WTC11 (cell line): Measurements from ENCODE around the gene PLCG2.

Source experiments
- JUN ChIP-seq: sonication (generic); formaldehyde crosslinking; IDR thresholded peaks from 2 replicates; pipeline ENCODE4 v1.8.0; 2023; ENCODE audit warnings: mild to moderate bottlenecking, missing genetic modification reagents
- STAT6 ChIP-seq: sonication (generic); formaldehyde crosslinking; conservative IDR thresholded peaks from 2 replicates; pipeline ENCODE4 v1.8.1; 2023; ENCODE audit warnings: mild to moderate bottlenecking, low read depth, missing genetic modification reagents, moderate library complexity
- TEAD4 ChIP-seq: sonication (generic); formaldehyde crosslinking; IDR thresholded peaks from 2 replicates; pipeline ENCODE4 v1.8.0; 2022; ENCODE audit warnings: mild to moderate bottlenecking, missing genetic modification reagents
- ZBTB21 ChIP-seq: sonication (generic); formaldehyde crosslinking; IDR thresholded peaks from 2 replicates; pipeline ENCODE4 v1.8.1; 2023; ENCODE audit warnings: mild to moderate bottlenecking, missing genetic modification reagents, borderline replicate concordance
- ZNF121 ChIP-seq: sonication (generic); formaldehyde crosslinking; IDR thresholded peaks from 2 replicates; pipeline ENCODE4 v1.8.0; 2023; ENCODE audit warnings: missing genetic modification reagents
- ZNF263 ChIP-seq: sonication (generic); formaldehyde crosslinking; IDR thresholded peaks from 2 replicates; pipeline ENCODE4 v1.8.1; 2022; ENCODE audit warnings: low read depth, mild to moderate bottlenecking, moderate library complexity, missing genetic modification reagents
- ZNF416 ChIP-seq: fragments of 250-450 bp; sonication (Bioruptor Pico); IDR thresholded peaks from 2 replicates; pipeline ENCODE4 v1.9.0; 2021; ENCODE audit warnings: mild to moderate bottlenecking, inconsistent platforms
- ZNF532 ChIP-seq: fragments of 250-450 bp; sonication (Bioruptor Pico); IDR thresholded peaks from 2 replicates; pipeline ENCODE4 v1.9.0; 2021; ENCODE audit warnings: mild to moderate bottlenecking, borderline replicate concordance
- TF ChIP-seq, protein P1 (sequence below): fragments of 200-600 bp; IDR thresholded peaks from 2 replicates; pipeline ENCODE4 v1.8.0; 2022; ENCODE audit warnings: antibody characterized with exemption
- TF ChIP-seq, protein P2 (sequence below): sonication (generic); formaldehyde crosslinking; IDR thresholded peaks from 2 replicates; pipeline ENCODE4 v1.8.0; 2022; ENCODE audit warnings: mild to moderate bottlenecking, missing genetic modification reagents

- TF ChIP-seq TEAD4 (CRISPR knock-in tag) (no peak), JUN (CRISPR knock-in tag) (no peak), ZBTB21 (CRISPR knock-in tag) (no peak), ZNF121 (CRISPR knock-in tag) (no peak), STAT6 (CRISPR knock-in tag) (no peak), ZNF532 (CRISPR knock-in tag) (no peak), ZNF416 (CRISPR knock-in tag) (no peak), ZNF263 (CRISPR knock-in tag) (no peak)
- TF ChIP-seq, protein P1, sequence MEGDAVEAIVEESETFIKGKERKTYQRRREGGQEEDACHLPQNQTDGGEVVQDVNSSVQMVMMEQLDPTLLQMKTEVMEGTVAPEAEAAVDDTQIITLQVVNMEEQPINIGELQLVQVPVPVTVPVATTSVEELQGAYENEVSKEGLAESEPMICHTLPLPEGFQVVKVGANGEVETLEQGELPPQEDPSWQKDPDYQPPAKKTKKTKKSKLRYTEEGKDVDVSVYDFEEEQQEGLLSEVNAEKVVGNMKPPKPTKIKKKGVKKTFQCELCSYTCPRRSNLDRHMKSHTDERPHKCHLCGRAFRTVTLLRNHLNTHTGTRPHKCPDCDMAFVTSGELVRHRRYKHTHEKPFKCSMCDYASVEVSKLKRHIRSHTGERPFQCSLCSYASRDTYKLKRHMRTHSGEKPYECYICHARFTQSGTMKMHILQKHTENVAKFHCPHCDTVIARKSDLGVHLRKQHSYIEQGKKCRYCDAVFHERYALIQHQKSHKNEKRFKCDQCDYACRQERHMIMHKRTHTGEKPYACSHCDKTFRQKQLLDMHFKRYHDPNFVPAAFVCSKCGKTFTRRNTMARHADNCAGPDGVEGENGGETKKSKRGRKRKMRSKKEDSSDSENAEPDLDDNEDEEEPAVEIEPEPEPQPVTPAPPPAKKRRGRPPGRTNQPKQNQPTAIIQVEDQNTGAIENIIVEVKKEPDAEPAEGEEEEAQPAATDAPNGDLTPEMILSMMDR, result no peak
- TF ChIP-seq, protein P2, sequence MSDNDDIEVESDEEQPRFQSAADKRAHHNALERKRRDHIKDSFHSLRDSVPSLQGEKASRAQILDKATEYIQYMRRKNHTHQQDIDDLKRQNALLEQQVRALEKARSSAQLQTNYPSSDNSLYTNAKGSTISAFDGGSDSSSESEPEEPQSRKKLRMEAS, result no peak
These were observed 69.3 kb downstream of the PLCG2 start for GRCh38 chr16:81848306-81848853.
